GM18498 (cell line): Measurements from ENCODE around the gene ZNF382.
"Not testable (repeated sequence)": the region's sequence is repeated elsewhere in the genome, so short reads cannot be mapped to it uniquely, and the experiment has no call there.

Experiments used
- ATAC-seq: cut with Tn5 transposase; IDR thresholded peaks from one replicate; pipeline ENCODE4 v1.9.1; 2021; ENCODE audit warnings: mild to moderate bottlenecking, moderate library complexity; ENCODE audit not compliant: unreplicated experiment

The ZNF382 gene

GRCh38 chr19:36605101-36605876 is at the start of gene ZNF382:
ZNF382 (plus strand) TSS chr19:36605313; CDS start chr19:36609915, 4,602 bp downstream.
- peak; percentile 77 for ATAC-seq

GRCh38 chr19:36564391-36564790 is 40.7 kb upstream of the ZNF382 start:
- no peak for ATAC-seq

GRCh38 chr19:36572593-36573019 is 32.5 kb upstream of the ZNF382 start:
- no peak for ATAC-seq

GRCh38 chr19:36573020-36573894 is 31.9 kb upstream of the ZNF382 start, which contains the start of gene ZNF529:
ZNF529 (minus strand) TSS chr19:36573292; CDS start chr19:36572346, 946 bp downstream.
- ATAC-seq: peak; percentile 92

GRCh38 chr19:36573895-36574720 is 31.0 kb upstream of the ZNF382 start:
- peak; percentile 3 for ATAC-seq

GRCh38 chr19:36574741-36575140 is 30.4 kb upstream of the ZNF382 start:
- no peak for ATAC-seq

GRCh38 chr19:36577271-36577996 is 27.7 kb upstream of the ZNF382 start:
- no peak for ATAC-seq

GRCh38 chr19:36579255-36579654 is 25.9 kb upstream of the ZNF382 start:
- no peak for ATAC-seq

- ATAC-seq: not testable (repeated sequence)
Observed at GRCh38 chr19:36602681-36603080, 2.4 kb upstream of the ZNF382 start.

GRCh38 chr19:36604656-36605100 is 435 bp upstream of the ZNF382 start:
- peak; percentile 77 for ATAC-seq

- peak; percentile 11 for ATAC-seq
Observed at GRCh38 chr19:36605877-36606478, 865 bp downstream of the ZNF382 start.

GRCh38 chr19:36627057-36627456 is 21.9 kb downstream of the ZNF382 start:
- ATAC-seq: no peak

GRCh38 chr19:36635342-36635741 is 30.2 kb downstream of the ZNF382 start:
- ATAC-seq: no peak

GRCh38 chr19:36638862-36639510 is 33.9 kb downstream of the ZNF382 start:
- ATAC-seq: no peak

GRCh38 chr19:36646746-36647145 is 41.6 kb downstream of the ZNF382 start:
- ATAC-seq: no peak

GRCh38 chr19:36652958-36653357 is 47.8 kb downstream of the ZNF382 start:
- ATAC-seq: no peak

GRCh38 chr19:36665832-36666231 is 60.7 kb downstream of the ZNF382 start:
- no peak for ATAC-seq

- no peak for ATAC-seq
Observed at GRCh38 chr19:36668646-36669045, 63.5 kb downstream of the ZNF382 start.

GRCh38 chr19:36672368-36672767 is 67.3 kb downstream of the ZNF382 start:
- ATAC-seq: no peak
